Dermis blood vessel endothelial cell (primary cell): ENCODE data around the gene C9orf57. TPM values are rescaled to one million over a fixed set of nuclear protein-coding genes. Genes with fewer than 3 reads are reported as not detected.
"Not testable (repeated sequence)": the region's sequence is repeated elsewhere in the genome, so short reads cannot be mapped to it uniquely, and the experiment has no call there.

ENCODE experiments used
- DNase-seq: peaks from one replicate; pipeline ENCODE4 v3.0.0; 2010
- total RNA-seq: library from RNA; depleted of rRNA; stranded (reverse); fragments of >200 nt; gene quantifications from 2 replicates; pipeline ENCODE4 v1.2.3, GENCODE V29; 2014

The C9orf57 gene, protein sequence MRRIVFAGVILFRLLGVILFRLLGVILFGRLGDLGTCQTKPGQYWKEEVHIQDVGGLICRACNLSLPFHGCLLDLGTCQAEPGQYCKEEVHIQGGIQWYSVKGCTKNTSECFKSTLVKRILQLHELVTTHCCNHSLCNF
- not detected in 2 replicates for total RNA-seq

GRCh38 chr9:72060513-72060912 lies at the start of gene C9orf57:
TSS of gene C9orf57 (minus strand) at chr9:72060613. CDS start at chr9:72059331, 1,282 bp downstream.
- no peak for DNase-seq

DNA sequence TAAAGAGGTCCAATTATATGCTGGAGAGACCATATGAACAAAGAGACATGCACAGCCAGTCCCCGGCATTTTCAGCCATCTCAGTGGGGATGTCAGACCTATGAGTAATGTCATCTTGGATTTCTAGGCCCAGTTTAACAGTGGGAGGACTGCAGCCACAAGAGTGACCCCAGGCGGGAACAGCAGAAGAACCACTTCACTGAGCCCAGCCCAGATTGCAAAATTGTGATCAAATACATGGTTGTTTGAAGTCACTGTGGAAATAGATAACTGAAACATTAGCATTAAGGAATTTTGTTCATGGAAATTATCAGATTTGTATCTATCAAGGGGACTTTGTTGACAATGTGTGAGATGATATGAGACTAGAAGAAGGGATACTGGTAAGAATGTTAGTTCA lies 42.1 kb upstream of the C9orf57 start:
- DNase-seq: no peak

GRCh38 chr9:72095520-72095919 lies 35.1 kb upstream of the C9orf57 start:
- not testable (repeated sequence) for DNase-seq

DNA sequence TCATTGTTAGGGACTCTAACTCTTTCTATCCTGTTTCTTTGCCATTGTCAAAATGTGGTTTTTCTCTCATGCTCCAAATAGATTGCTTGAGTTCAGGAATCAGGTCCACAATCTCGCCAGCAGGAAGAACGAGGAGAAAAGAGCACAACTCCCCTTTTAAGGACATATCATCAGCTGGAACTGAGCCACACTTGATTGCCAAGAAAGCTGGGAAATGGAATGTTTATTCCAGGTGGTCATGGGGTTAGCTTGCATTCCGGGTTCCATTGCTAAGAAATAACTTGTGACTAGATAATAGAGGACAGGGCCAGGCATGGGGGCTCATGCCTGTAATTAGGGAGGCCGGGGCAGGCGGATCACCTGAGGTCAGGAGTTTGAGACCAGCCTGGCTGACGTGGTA lies 32.4 kb upstream of the C9orf57 start:
- DNase-seq: no peak

DNA sequence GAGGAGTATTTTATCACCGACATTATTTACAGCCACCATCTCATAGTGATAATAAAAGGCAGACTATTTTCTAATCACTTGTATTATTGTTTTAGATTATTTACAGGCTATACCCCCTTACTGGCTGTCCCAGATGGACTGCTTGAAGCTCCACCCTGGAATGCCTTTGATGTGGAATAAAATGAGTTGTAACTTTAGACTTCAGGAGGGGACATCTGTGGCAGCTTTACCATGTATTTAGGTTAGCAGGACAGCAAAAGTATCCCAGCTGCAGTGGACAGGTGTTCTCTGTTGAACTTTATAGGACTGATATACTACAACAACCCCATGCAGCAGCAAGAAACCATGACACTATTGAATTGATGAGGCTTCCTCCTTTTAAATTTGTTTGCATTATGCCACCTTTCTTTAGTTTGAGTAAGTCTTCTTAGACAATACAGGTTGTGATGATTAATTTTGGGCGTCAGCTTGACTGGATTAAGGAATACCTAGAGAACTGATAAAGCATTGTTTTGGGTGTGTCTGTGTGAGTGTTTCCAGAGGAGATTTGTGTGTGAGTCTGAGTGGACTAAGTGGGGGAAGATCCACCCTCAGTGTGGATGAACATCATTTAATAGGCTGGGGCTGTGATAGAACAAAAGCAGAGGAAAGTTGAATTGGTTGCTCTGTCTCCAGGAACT lies 29.2 kb upstream of the C9orf57 start:
- DNase-seq: no peak

DNA sequence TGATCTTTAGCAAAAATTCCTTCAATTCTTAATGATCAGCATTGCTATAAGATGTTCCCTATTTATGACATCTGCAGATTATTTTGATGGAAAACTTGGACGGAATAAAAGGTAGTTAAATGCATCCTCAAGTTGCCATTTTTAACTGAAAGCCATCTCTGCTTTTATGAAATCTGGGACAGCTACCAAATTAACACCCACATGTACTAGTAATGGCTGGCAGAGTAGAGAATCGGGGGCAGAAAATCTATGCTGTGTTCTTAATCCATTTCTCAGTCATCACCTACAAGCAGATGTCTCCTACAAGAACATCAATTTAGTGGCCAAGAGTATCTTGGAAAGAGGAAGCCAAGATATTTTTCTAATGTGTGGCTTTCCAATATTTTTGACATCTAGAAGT lies 22.1 kb upstream of the C9orf57 start:
- DNase-seq: no peak

DNA sequence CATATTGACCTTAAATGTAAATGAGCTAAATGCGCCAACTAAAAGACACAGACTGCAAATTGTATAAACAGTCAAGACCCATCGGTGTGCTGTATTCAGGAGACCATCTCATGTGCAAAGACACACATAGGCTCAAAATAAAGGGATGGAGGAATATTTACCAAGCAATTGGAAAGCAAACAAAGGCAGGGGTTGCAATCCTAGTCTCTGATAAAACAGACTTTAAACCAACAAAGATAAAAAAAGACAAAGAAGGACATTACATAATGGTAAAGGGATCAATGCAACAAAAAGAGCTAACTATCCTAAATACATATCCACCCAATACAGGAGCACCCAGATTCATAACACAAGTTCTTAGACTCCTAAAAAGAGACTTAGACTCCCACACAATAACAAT lies 14.3 kb upstream of the C9orf57 start:
- not testable (repeated sequence) for DNase-seq

DNA sequence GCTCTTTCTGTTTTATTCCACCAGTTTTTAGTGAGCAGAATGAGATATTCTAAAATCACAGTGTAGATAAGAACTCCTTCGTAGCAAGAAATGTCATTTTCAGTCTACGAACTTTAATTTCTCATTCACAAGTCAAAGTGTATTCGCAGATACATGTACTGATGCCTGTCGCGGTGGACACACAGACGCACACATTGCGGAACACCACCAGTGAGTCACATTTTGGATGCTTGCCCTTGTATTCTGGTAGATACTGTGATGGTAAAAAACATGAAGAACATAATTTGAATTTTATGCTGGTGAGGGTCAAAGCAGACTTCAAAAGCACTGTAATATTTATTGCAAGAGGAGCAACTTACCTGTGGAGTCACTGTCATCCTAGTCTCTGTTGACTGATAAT lies 4.7 kb upstream of the C9orf57 start:
- no peak for DNase-seq

GRCh38 chr9:72052122-72052521 lies 8.3 kb downstream of the C9orf57 start:
- no peak for DNase-seq

DNA sequence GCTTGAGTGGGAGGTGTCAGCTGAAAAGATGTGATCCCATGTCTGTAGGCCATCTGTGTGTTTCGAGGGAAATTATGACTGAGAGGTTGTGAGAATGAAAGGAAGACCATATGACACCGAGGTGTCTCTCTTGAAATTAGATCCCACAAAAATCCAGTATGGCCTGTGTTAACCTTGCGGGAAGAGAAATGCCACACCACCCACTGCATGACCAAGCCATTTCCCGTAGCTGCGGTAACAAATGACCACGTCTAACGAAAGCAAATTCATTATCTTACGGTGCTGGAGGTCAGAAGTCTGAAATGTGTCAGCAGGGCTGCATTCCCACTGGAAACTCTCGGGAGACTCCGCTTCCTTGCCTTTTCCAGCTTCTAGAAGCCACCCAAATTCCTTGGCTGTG lies 11.6 kb downstream of the C9orf57 start:
- DNase-seq: no peak

DNA sequence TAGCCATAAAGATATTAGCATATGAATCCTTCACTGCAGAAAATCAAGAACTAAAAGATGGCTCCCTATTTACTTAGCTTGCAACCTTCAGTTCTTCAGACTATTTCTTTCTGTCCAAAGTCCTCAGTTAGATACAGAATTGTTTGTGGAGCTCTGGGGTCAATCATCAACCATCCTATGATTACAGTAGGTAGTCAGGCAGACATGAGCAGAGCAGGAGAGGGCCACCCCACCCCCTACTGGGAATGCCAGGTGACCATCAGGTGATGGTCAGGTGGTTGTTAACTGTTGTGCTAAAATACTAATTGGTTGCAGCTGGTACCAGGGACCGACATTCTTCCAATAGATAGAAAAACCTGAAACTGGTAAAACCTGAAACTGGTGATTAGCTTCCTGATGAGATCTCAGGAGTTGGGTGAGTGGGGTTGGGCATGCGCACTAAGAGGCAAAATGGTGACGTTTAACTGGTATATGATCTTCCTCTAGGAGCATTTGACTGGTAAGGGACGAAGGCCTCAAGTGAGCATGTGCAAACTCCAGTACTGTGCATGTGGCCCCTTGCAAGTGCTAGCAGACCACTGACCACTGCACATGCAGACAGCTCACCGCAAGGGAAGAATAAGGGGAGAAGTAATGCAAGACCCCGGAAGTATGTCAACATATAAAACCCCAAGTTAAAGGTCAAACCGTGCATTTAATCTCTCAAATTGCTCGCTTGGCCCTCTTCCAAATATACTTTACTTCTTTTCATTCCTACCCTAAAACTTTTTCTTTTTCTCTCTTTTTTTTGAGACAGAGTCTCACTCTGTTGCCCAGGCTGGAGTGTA lies 13.6 kb downstream of the C9orf57 start:
- DNase-seq: no peak

- DNase-seq: no peak
These were observed 16.3 kb downstream of the C9orf57 start for GRCh38 chr9:72044095-72044494.

- DNase-seq: no peak
These were observed 16.8 kb downstream of the C9orf57 start for GRCh38 chr9:72043576-72043975.

DNA sequence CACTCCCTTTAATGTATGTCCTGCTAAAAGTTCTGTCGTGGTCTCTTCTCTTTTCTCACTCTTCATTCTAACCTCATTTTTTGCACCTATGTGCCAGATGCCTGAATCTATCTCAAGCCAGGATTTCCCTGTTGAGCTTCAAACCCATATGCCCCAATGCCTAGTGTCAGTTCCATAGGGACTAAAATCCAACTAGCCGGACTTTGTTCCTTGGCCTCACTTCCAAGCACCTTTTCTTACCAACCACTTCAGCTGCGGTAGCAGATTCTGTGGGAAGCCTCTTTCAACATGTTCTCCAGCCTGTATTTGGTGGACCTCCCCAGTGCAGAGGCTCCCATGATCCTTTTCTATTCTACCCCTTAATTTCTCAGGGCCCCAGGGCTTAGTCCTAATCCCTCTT lies 17.5 kb downstream of the C9orf57 start:
- no peak for DNase-seq

DNA sequence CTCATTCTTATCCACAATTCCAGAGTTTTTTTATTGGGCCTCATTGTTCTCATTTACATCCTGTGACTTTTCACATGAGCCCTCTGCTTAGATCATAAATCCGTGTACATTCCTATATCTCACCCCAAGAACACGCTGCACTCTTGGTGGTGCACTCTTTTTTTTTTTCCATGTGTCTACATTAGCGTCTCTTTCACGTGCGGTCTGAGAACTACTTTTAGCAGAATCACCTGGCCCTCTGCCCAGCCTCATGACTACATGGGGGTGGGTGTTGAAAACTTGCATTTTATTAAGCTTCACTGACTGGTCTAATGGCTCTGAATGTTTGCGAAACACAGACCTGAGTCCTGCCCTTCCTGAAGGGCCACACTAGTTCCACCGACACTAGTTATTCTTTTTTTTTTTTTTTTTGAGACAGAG lies 18.6 kb downstream of the C9orf57 start:
- peak; percentile 9 for DNase-seq

DNA sequence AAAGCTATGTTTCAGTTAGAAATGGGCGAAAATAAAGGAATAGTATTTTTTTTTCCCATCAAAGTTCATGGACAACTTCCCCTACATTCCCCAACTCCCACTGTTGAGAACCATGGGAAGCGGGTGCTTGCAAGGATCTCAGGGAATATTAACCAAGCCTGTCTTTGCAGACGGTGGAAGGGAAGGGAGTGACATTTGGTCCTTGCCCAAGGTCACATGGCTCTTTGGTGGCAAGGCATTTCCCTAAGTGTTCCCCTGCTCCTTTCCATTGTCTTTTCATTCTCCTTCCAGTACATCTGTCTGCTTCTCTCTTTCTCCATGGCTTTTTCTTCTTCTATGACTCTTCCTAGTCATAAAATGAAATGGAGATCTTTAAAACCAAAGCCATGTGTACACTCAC lies 19.0 kb downstream of the C9orf57 start:
- no peak for DNase-seq

- no peak for DNase-seq
These were observed 20.9 kb downstream of the C9orf57 start for GRCh38 chr9:72039532-72039931.

DNA sequence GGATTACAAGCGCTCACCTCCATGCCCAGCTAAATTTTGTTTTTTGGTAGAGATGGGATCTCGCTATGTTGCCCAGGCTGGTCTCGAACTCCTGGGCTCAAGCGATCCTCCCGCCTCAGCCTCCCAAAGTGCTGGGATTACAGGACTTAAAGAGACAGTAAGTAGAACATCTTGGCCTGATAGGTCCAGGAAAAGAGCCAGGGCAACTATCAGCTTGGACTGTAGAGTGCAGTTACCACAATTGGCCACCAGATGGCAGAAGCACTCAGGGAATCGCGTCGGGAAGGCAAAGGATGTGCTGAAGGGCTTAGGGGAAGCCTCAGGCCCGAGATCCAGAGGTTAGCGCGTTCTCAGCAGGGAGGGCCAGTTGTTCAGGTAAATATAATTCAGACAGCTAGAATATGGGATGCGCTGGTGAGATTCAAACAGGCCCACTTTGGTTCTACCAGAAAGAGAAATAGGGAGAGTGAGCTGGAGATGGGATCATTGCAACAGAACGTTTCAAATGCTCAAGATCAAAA lies 21.5 kb downstream of the C9orf57 start:
- DNase-seq: peak; percentile 85

DNA sequence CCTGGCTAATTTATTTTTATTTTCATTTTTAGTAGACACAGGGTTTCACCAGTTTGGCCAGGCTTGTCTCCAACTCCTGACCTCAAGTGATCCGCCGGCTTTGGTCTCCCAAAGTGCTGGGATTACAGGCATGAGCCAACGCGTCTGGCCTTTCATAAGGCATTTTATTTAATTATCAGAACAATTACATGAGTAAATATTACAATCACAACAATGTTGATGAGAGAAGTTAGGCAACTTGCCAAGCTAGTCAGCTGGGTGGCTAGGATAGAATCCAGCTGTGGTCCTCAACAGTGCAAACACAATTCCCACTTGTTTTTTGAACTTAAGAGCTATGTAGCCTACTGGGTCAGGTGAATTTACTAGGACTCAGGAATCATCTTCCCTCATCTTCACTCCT lies 22.0 kb downstream of the C9orf57 start:
- DNase-seq: peak; percentile 10

DNA sequence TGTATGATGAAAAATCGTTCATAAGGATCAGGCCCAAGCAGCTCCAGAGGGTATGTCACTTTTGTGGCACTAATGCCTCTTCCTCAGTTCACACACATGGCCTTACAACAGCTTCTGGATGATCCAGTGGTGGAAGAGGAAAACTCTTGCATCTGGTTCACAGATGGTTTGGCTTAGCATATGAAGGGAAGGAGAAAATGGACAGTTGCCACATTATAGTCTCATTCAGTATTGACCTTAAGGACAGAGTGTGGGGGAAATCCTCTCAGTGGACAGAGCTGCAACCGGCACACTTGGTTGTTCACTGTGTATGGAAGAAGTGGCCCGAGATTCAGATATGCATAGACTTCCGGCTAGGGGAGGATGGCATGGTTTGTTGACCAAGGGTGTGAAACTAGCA lies 22.8 kb downstream of the C9orf57 start:
- DNase-seq: no peak

GRCh38 chr9:72030767-72031166 lies 29.6 kb downstream of the C9orf57 start:
- DNase-seq: no peak

GRCh38 chr9:72029986-72030385 lies 30.4 kb downstream of the C9orf57 start:
- no peak for DNase-seq

- no peak for DNase-seq
These were observed 34.5 kb downstream of the C9orf57 start for GRCh38 chr9:72025906-72026305.

GRCh38 chr9:72023596-72023995 lies 36.8 kb downstream of the C9orf57 start:
- DNase-seq: no peak
